ENCODE measurements around the gene ALPL. TPM values are rescaled to one million over a fixed set of nuclear protein-coding genes. Genes with fewer than 3 reads are reported as not detected.

The ALPL gene
- total and polyA plus RNA-seq, 8 donors: 2.9 to 12.0 (median 7.0) TPM; not detected in 2

- Histone ChIP-seq H3K9me3 (no peaks in the 10 kb centered on the region), H3K4me1 (peaks cover 0 to 13% (median 0%) of the 10 kb centered on the region in 4 donors), H3K4me3 (no peak overlapping the region), H3K36me3 (no peaks in the 10 kb centered on the region), H3K27me3 (peaks cover 0 to 27% (median 0%) of the 10 kb centered on the region in 3 donors), H3K27ac (no peak overlapping the region)
- no peak for TF ChIP-seq POLR2AphosphoS5 (IDR thresholded peaks at IDR 0.05)
- TF ChIP-seq EP300 (IDR thresholded peaks at IDR 0.05): no peak
- TF ChIP-seq CTCF (IDR thresholded peaks at IDR 0.05): no peak
- TF ChIP-seq POLR2A (IDR thresholded peaks at IDR 0.05): no peak
- DNase-seq: no peak
- WGBS, 5 donors: 84 to 92% (median 91%) methylated on average over 4 of the region's 4 CpGs
- intact Hi-C loops (cut with DNase I; ENCODE audit: low total_unique reads): no loop called here
Observed at GRCh38 chr1:21544095-21544494, 34.9 kb downstream of the ALPL start.

GRCh38 chr1:21546122-21546825 is 37.1 kb downstream of the ALPL start:
- Histone ChIP-seq H3K27me3 (peaks cover 0 to 18% (median 0%) of the 10 kb centered on the region in 3 donors), H3K4me1 (peaks cover 0 to 13% (median 0%) of the 10 kb centered on the region in 4 donors), H3K27ac (peak overlapping the region in 1 of 5 donors; percentile 33), H3K36me3 (no peaks in the 10 kb centered on the region), H3K4me3 (no peak overlapping the region), H3K9me3 (no peaks in the 10 kb centered on the region)
- intact Hi-C loops (cut with DNase I; ENCODE audit: low total_unique reads): no loop called here
- WGBS, 5 donors: 63 to 80% (median 67%) methylated on average over 8 to 11 of the region's 11 CpGs
- TF ChIP-seq POLR2A (IDR thresholded peaks at IDR 0.05) (no peak), EP300 (IDR thresholded peaks at IDR 0.05) (no peak), CTCF (IDR thresholded peaks at IDR 0.05) (no peak), POLR2AphosphoS5 (IDR thresholded peaks at IDR 0.05) (peak in 1 of 3 donors; percentile 35)
- no peak for DNase-seq

GRCh38 chr1:21547876-21548275 is 38.7 kb downstream of the ALPL start:
- DNase-seq: no peak
- Histone ChIP-seq H3K27me3 (peaks cover 0 to 18% (median 0%) of the 10 kb centered on the region in 3 donors), H3K4me1 (no peaks in the 10 kb centered on the region), H3K27ac (no peak overlapping the region), H3K9me3 (no peaks in the 10 kb centered on the region), H3K4me3 (no peak overlapping the region), H3K36me3 (no peaks in the 10 kb centered on the region)
- WGBS, 5 donors: 76 to 86% (median 84%) methylated on average over 7 to 11 of the region's 11 CpGs
- no peak for TF ChIP-seq EP300 (IDR thresholded peaks at IDR 0.05)
- no peak for TF ChIP-seq CTCF (IDR thresholded peaks at IDR 0.05)
- TF ChIP-seq POLR2AphosphoS5 (IDR thresholded peaks at IDR 0.05): no peak
- intact Hi-C loops (cut with DNase I; ENCODE audit: low total_unique reads): no loop called here

GRCh38 chr1:21550097-21550496 is 40.9 kb downstream of the ALPL start:
- TF ChIP-seq EP300 (IDR thresholded peaks at IDR 0.05): no peak
- TF ChIP-seq POLR2AphosphoS5 (IDR thresholded peaks at IDR 0.05): no peak
- no peak for TF ChIP-seq POLR2A (IDR thresholded peaks at IDR 0.05)
- TF ChIP-seq CTCF (IDR thresholded peaks at IDR 0.05): no peak
- no peaks in the 10 kb centered on the region for H3K4me1 ChIP-seq
- H3K9me3 ChIP-seq: no peaks in the 10 kb centered on the region
- WGBS, 5 donors: 55 to 81% (median 66%) methylated on average over 5 of the region's 5 CpGs
- no peak for DNase-seq
- H3K27ac ChIP-seq: peak overlapping the region in 1 of 5 donors; percentile 49
- intact Hi-C loops (cut with DNase I; ENCODE audit: low total_unique reads): no loop called here
- no peak overlapping the region for H3K4me3 ChIP-seq
- H3K36me3 ChIP-seq: no peaks in the 10 kb centered on the region
- H3K27me3 ChIP-seq: peaks cover 0 to 27% (median 0%) of the 10 kb centered on the region in 3 donors

Measured in stomach (tissue), 9 donors.